AML-193 (cell line): ENCODE results near the gene KIAA1755.
"Not testable (repeated sequence)": the region's sequence is repeated elsewhere in the genome, so short reads cannot be mapped to it uniquely, and the experiment has no call there.

Experiments
- DNase-seq, 2 experiments: peaks; one replicate each; lab custom pipeline; 2025; lab: John Stamatoyannopoulos, UW

The KIAA1755 gene

GRCh38 chr20:38266426-38266825, 5.9 kb upstream of the KIAA1755 start:
- no peak for DNase-seq

- no peak for DNase-seq
Measured at GRCh38 chr20:38262931-38263330, 2.4 kb upstream of the KIAA1755 start.

- no peak for DNase-seq
Measured at GRCh38 chr20:38261054-38261390, 487 bp upstream of the KIAA1755 start.

GRCh38 chr20:38260025-38260377, 534 bp downstream of the KIAA1755 start:
- no peak for DNase-seq

GRCh38 chr20:38258545-38259215, 1.9 kb downstream of the KIAA1755 start:
- DNase-seq = no peak

- no peak for DNase-seq
Measured at GRCh38 chr20:38256966-38257365, 3.6 kb downstream of the KIAA1755 start.

GRCh38 chr20:38256021-38256420, 4.5 kb downstream of the KIAA1755 start:
- no peak for DNase-seq

- DNase-seq = no peak
Measured at GRCh38 chr20:38255393-38255792, 5.1 kb downstream of the KIAA1755 start.

- DNase-seq = not testable (repeated sequence)
Measured at GRCh38 chr20:38254621-38255020, 5.9 kb downstream of the KIAA1755 start.

GRCh38 chr20:38253571-38253970, 7.0 kb downstream of the KIAA1755 start:
- no peak for DNase-seq

- DNase-seq = no peak
Measured at GRCh38 chr20:38252292-38253288, 7.9 kb downstream of the KIAA1755 start.

GRCh38 chr20:38251441-38251840, 9.1 kb downstream of the KIAA1755 start:
- DNase-seq = not testable (repeated sequence)

GRCh38 chr20:38250609-38251008, 9.9 kb downstream of the KIAA1755 start:
- DNase-seq = peak in 1 of 2 experiments; percentile 13

- DNase-seq = no peak
Measured at GRCh38 chr20:38249536-38250310, 10.8 kb downstream of the KIAA1755 start.

GRCh38 chr20:38248133-38248532, 12.4 kb downstream of the KIAA1755 start:
- DNase-seq = no peak

GRCh38 chr20:38247725-38248124, 12.8 kb downstream of the KIAA1755 start:
- DNase-seq = not testable (repeated sequence)

- no peak for DNase-seq
Measured at GRCh38 chr20:38247166-38247509, 13.4 kb downstream of the KIAA1755 start.

- DNase-seq = no peak
Measured at GRCh38 chr20:38246357-38247165, 14.0 kb downstream of the KIAA1755 start.

GRCh38 chr20:38245753-38246152, 14.8 kb downstream of the KIAA1755 start:
- no peak for DNase-seq

- DNase-seq = no peak
Measured at GRCh38 chr20:38243709-38244020, 16.9 kb downstream of the KIAA1755 start.

GRCh38 chr20:38242848-38243708, 17.5 kb downstream of the KIAA1755 start:
- DNase-seq = peak; percentile 10 to 30
